ENCODE results near the gene SNTG2. TPM values are rescaled to one million over a fixed set of nuclear protein-coding genes. Genes with fewer than 3 reads are reported as not detected.

Gene SNTG2
- total and polyA plus RNA-seq, 11 donors, result 0.19 to 3.2 (median 0.93) TPM

DNA sequence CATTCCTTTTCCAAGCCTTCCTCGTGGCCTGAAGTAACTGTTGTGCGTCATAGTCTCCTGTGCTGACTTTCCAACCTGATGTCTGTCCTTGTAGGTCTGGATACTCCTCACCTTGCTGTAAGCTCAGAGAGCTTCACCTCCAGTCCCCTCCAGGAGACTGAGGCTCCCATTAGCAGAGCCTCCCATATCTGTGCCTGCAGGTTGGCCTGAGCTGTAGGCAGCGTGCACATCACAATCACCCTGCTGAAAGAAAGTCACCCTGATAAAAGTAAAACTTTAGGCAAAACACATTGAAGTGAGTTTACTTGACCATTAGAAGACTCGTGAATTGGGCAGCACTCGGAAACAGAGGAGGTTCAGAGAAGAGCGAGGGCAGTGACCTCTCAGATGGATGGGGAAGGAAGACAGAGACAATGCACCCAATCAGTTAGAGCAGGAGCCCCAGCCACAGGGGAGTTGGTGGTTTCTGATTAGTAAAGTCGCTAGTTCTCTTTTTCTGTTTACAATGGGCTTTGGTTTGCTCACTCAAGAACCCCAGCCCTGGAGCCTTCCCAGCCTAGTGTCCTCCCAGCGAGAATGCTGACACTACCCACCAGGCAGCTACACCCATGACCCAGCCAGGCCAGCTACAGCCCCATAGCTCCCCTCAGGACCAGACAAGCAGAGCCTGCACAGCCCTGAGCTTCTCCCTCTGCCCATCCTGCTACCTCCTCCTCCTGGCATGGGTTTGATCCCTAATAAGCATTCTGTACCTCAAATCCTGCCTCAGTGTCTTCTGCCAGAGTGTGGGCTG, 450.5 kb downstream of the SNTG2 start:
- Histone ChIP-seq H3K27ac (no peak overlapping the region), H3K4me1 (no peaks in the 10 kb centered on the region), H3K4me3 (no peak overlapping the region), H3K36me3 (no peaks in the 10 kb centered on the region), H3K27me3 (no peaks in the 10 kb centered on the region), H3K9me3 (no peaks in the 10 kb centered on the region)
- DNase-seq, result no peak
- no peak for ATAC-seq
- no peak for TF ChIP-seq POLR2A (IDR thresholded peaks at IDR 0.05)
- TF ChIP-seq, protein P1, sequence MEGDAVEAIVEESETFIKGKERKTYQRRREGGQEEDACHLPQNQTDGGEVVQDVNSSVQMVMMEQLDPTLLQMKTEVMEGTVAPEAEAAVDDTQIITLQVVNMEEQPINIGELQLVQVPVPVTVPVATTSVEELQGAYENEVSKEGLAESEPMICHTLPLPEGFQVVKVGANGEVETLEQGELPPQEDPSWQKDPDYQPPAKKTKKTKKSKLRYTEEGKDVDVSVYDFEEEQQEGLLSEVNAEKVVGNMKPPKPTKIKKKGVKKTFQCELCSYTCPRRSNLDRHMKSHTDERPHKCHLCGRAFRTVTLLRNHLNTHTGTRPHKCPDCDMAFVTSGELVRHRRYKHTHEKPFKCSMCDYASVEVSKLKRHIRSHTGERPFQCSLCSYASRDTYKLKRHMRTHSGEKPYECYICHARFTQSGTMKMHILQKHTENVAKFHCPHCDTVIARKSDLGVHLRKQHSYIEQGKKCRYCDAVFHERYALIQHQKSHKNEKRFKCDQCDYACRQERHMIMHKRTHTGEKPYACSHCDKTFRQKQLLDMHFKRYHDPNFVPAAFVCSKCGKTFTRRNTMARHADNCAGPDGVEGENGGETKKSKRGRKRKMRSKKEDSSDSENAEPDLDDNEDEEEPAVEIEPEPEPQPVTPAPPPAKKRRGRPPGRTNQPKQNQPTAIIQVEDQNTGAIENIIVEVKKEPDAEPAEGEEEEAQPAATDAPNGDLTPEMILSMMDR (IDR thresholded peaks at IDR 0.05), result no peak
- intact Hi-C loops (cut with DNase I), result no loop called here
- WGBS, 4 donors, result 79 to 85% (median 83%) methylated on average over 8 of the region's 8 CpGs

DNA sequence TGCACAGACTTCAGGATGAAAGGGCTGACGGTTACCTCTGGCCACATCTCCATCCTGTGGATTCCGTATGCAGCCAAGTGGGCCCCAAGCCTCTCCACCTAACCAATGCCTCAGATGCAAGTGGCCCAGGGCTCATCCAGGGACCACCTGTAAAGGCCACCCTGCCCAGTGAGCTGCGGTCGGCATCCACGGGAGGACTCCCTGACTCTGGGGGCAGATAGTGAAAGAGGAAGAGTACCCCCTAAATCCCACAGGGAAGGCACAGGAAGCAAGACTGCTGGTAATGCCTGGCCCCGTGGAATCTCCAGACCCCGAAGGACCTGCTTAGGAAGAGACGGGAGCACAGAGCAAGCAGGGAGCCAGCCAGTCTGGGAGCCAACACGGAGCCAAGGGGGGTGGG, 451.4 kb downstream of the SNTG2 start:
- Histone ChIP-seq H3K4me3 (no peak overlapping the region), H3K27ac (no peak overlapping the region), H3K4me1 (no peaks in the 10 kb centered on the region), H3K27me3 (peaks cover 0 to 6% (median 0%) of the 10 kb centered on the region in 9 donors), H3K9me3 (no peaks in the 10 kb centered on the region), H3K36me3 (no peaks in the 10 kb centered on the region)
- TF ChIP-seq, protein P1 (IDR thresholded peaks at IDR 0.05), result no peak
- no peak for TF ChIP-seq POLR2A (IDR thresholded peaks at IDR 0.05)
- 68 to 85% (median 76%) methylated on average over 9 of the region's 9 CpGs for WGBS, 4 donors
- DNase-seq, result no peak
- ATAC-seq, result no peak
- intact Hi-C loops (cut with DNase I), result no loop called here

DNA sequence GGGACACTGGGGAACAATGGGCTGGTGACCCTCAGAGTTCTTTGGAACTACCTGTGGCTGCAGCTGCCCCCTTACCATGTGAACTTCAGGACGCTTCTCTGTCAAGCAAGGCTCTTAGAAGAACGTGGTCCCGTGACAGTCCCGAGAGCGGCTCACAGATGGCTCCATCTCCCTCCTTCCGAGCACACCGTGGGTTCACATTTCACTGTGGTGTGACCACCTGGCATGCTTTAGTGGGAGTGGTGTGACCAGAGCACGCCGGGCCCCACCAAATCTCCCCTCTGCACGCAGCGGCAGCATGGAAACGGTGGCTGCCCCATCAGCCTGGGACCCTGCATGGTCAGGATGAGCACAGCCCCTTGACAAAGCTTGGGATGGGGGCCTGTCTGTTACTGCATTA, 452.9 kb downstream of the SNTG2 start:
- no peak for ATAC-seq
- Histone ChIP-seq H3K4me1 (no peaks in the 10 kb centered on the region), H3K27me3 (peaks cover 0 to 6% (median 0%) of the 10 kb centered on the region in 9 donors), H3K27ac (no peak overlapping the region), H3K36me3 (peaks cover 0 to 3% (median 0%) of the 10 kb centered on the region in 9 donors), H3K4me3 (no peak overlapping the region), H3K9me3 (no peaks in the 10 kb centered on the region)
- 93 to 97% (median 95%) methylated on average over 5 to 12 of the region's 12 CpGs for WGBS, 4 donors
- DNase-seq, result no peak
- intact Hi-C loops (cut with DNase I), result no loop called here
- TF ChIP-seq, protein P1 (IDR thresholded peaks at IDR 0.05), result no peak

DNA sequence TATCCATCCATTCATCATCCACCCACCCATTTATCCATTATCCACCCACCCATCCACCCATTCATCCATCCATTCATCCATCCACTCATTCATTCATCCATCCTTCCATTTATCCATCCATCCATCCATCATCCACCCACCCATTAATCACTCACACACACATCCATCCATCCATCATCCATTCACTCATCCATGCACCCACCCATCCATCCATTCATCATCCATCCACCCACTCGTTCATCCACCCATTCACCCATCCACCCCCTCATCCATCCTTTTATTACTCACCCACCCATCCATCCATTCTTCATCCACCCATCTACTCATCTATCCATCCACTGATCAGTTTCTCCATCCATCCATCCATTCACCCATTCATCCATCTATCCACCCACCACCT, 454.5 kb downstream of the SNTG2 start:
- 87 to 90% (median 88%) methylated on average over 1 of the region's 1 CpG for WGBS, 4 donors
- no peak for ATAC-seq
- intact Hi-C loops (cut with DNase I), result no loop called here
- Histone ChIP-seq H3K4me1 (no peaks in the 10 kb centered on the region), H3K27ac (no peak overlapping the region), H3K4me3 (no peak overlapping the region), H3K27me3 (peaks cover 0 to 6% (median 0%) of the 10 kb centered on the region in 9 donors), H3K9me3 (no peaks in the 10 kb centered on the region), H3K36me3 (peaks cover 0 to 5% (median 0%) of the 10 kb centered on the region in 9 donors)
- no peak for DNase-seq
- TF ChIP-seq, protein P1 (IDR thresholded peaks at IDR 0.05), result no peak

Measured in heart left ventricle (tissue), 16 donors.